LNCAP (cell line): Measurements from ENCODE around the gene HS1BP3.

ENCODE experiments used
- TF ChIP-seq, protein P1 (sequence below): fragments of 450-650 bp; IDR thresholded peaks from 2 replicates; pipeline ENCODE4 v1.5.1; 2017; ENCODE audit warnings: mild to moderate bottlenecking

The HS1BP3 gene

DNA sequence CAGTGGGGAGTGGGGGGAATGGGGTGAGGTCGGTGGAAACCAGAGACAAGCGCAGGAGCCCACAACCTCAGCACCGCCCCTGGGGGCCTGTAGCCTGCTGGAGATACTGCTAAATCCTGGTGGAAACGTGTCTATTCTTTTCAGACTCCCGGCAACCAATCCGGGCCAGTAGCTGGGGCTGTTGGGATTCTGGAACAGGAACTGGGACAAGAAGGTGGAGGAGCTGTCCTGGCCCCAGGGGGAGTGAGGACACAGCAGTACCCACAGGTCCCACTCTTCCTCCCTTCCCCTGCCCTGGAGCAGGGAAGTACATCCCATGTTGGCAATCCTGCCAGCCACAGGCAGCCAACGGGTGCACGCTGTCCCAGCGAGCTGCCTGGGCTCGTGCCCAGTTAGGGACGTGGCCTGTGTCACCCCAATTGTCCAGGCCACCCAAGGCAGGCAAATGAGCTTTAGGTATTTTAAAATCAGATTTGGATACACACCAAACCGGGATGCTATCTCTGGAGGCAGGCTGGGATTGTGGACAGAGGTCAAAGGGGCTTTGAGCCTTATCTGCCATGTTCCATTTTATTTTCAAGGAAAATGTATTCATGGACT, 51.8 kb downstream of the HS1BP3 start:
- TF ChIP-seq, protein P1, sequence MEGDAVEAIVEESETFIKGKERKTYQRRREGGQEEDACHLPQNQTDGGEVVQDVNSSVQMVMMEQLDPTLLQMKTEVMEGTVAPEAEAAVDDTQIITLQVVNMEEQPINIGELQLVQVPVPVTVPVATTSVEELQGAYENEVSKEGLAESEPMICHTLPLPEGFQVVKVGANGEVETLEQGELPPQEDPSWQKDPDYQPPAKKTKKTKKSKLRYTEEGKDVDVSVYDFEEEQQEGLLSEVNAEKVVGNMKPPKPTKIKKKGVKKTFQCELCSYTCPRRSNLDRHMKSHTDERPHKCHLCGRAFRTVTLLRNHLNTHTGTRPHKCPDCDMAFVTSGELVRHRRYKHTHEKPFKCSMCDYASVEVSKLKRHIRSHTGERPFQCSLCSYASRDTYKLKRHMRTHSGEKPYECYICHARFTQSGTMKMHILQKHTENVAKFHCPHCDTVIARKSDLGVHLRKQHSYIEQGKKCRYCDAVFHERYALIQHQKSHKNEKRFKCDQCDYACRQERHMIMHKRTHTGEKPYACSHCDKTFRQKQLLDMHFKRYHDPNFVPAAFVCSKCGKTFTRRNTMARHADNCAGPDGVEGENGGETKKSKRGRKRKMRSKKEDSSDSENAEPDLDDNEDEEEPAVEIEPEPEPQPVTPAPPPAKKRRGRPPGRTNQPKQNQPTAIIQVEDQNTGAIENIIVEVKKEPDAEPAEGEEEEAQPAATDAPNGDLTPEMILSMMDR, result no peak

DNA sequence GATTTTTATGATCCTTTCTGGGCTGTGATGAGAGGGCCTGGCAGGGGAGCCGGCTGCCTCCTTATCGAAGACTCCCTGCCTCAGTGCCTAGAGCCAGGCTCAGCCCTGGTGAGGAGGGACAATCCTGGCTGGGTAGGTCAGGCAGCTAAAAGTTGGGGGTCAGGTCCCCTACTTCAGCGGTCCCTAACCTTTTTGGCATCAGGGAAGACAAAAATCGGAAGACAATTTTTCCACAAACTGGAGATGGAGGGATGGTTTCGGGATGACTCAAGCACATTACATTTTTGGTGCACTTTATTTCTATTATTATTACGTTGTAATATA, 53.1 kb downstream of the HS1BP3 start:
- TF ChIP-seq, protein P1, result no peak

DNA sequence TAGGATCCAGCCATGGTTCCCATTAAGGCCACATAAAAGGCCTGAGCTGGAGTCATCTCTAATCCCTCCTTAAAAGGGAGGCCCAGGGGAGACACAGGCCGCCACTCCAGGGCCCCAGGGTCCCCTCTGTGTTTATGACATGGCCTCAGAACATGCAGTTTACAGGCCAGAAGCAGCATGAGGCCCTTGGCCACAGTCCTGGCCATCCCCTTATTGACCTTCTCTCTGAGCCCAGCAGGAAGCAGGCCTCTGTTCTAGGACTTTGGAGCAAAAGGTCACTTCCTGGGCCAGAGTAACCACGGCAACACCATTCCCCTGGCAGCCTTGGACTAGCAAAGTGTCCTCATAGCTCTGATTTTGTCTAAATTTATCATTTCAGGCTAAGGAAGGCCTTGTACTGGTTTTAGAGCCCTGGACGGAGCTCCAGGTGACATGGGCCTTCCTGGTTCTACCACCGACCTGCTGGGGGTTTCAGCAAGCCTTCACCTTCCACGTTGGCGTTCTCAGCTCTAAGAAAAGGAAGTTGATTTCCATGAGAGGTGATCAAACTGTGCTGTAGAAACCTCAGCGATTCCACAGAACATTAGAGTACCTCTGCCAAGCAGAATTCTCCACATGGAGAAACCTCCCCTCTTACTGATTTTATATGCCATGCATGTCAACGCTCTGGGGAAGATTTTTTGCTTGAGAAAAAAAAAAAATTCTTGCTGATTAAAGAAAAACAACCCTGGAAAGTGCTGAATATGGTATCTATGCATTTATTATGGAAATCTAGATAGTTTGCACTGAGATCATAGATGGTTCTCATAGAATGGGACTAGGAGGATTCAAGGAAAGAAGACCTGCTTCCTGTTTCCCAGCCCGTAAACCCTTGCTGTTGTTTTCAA, 53.7 kb downstream of the HS1BP3 start:
- TF ChIP-seq, protein P1, result no peak

DNA sequence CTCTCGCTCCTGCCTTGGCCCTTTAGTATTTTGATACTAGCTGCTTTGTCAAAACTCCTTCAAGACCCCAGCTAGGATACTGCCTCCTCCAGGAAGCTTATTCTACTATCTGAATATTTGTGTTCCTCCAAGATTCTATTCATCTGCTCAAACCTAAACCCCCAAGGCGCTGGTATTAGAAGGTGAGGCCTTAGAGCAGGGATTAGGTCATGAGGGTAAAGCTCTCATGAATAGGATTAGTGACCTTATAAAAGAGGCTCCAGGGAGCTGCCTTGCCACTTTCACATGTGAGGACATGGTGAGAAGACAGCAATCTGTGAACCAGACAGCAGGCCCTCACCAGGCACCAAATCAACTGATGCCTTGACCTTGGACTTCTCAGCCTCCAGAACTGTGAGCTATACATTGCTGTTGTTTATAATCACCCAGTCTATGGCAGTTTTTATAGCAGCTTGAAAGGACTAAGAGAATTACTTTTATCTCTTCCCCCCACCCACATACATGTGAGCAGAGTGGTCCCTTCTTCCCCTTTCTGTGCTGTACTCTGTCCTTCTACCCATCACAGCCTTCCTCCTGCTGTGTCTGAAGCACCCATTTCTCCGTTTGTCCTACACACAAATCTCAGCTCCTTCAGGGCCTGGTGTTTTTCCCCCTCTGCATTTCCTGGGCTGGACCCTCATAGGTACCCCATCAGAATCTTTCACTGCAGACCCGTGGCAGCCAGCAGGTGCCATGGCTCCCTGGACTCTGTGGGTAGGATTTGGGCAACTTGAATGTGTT, 54.5 kb downstream of the HS1BP3 start:
- TF ChIP-seq, protein P1, result no peak

DNA sequence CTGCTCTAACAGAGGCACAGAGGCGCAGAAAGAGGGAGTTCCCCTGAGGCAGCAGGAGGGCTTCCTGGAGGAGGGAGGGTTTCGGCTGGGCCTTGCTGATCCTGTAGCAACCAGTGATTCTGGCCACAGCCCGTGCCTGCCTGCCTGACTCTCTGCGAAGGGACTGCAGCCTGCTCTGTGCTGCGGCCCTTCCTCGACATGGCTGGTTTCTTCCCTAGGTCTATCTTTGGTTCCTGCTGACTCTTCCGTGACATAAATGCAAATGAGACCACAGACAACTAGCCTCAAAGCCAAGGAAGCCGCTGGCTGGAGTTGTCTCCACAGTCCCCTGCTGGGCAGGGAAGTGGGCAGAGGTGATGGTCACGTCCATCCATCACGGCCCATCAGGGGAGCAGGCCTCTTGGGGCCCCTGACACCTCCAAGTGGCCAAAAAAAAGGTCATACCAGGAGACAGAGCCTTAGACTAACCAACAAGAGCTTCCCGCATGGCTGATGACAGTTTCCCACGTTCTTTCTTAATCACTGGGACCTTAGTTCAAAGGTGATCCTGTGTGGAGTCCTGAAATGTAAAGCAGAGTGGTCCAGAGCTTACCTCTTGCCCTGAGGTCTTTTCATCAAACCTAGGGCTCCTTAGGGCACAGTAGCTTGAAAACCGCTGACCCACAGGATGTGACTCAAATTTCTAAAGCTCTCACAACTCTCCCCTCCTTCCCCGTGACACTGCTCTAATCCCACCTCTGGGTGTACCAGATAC, 55.3 kb downstream of the HS1BP3 start:
- TF ChIP-seq, protein P1, result no peak

DNA sequence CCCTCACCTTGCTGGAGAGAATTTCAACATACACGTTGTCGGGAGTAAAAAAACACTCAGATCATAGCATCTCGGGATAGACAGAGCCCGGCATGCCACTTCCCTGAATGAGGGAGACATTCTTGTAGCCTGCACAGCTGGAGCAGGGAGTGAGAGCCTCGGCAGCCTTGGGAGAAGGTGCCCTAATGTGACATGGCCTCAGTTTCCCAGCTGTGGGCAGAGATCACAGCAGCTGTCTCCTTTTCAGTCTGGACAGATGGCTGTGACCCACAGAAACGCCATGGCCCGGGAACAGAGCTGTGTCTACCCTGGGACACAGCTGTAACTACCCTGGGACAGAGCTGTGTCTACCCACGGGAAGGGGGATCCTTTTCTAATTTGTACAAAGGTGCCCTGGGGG, 55.9 kb downstream of the HS1BP3 start:
- TF ChIP-seq, protein P1, result no peak
